Neuronal stem cell (in vitro differentiated cells): ENCODE results near the gene RNF208.

ENCODE experiments used
- DNase-seq: peaks from one replicate; pipeline ENCODE4 v3.0.0-alpha.2; 2013; ENCODE audit warnings: low spot score
- H2AFZ ChIP-seq: one replicate; pipeline ENCODE4 v1.6.1; 2013; ENCODE audit warnings: mild to moderate bottlenecking, low read length, inconsistent platforms
- H2AK5ac ChIP-seq: 2 replicates; pipeline ENCODE4 v1.6.1; 2013; ENCODE audit warnings: low read depth, mild to moderate bottlenecking, inconsistent platforms, low read length, moderate library complexity, mixed read lengths
- H2BK120ac ChIP-seq: 2 replicates; pipeline ENCODE4 v1.6.1; 2013; ENCODE audit warnings: low read depth, mild to moderate bottlenecking, inconsistent platforms, low read length, moderate library complexity, mixed read lengths
- H2BK12ac ChIP-seq: one replicate; pipeline ENCODE4 v1.6.1; 2013; ENCODE audit warnings: low read length, inconsistent platforms
- H2BK15ac ChIP-seq: 2 replicates; pipeline ENCODE4 v1.6.1; 2013; ENCODE audit warnings: mild to moderate bottlenecking, low read length, inconsistent platforms, mixed read lengths
- H2BK5ac ChIP-seq: one replicate; pipeline ENCODE4 v1.6.1; 2013; ENCODE audit warnings: inconsistent platforms, mild to moderate bottlenecking, low read length, moderate library complexity
- H3K14ac ChIP-seq: one replicate; pipeline ENCODE4 v1.6.1; 2013; ENCODE audit warnings: low read length, inconsistent platforms
- H3K18ac ChIP-seq: 2 replicates; pipeline ENCODE4 v1.6.1; 2013; ENCODE audit warnings: low read length, inconsistent platforms
- H3K23ac ChIP-seq: 2 replicates; pipeline ENCODE4 v1.6.1; 2013; ENCODE audit warnings: low read depth, mild to moderate bottlenecking, mixed read lengths, low read length, inconsistent platforms; ENCODE audit not compliant: poor library complexity
- H3K27ac ChIP-seq: replicated peaks from 3 replicates; pipeline ENCODE4 v1.5.1; 2013; ENCODE audit warnings: low read length, inconsistent platforms
- H3K27me3 ChIP-seq, 3 experiments: 2 replicates each; pipeline ENCODE4 v1.6.1; 2013; ENCODE audit warnings: low read length in 3 of 3, mild to moderate bottlenecking in 2 of 3, inconsistent platforms in 1 of 3, low read depth in 1 of 3, mixed read lengths in 1 of 3, moderate library complexity in 1 of 3; ENCODE audit not compliant: control insufficient read depth in 3 of 3, insufficient read depth in 3 of 3
- H3K36me3 ChIP-seq, 2 donors: replicated peaks in 1 of 2; 2 replicates each; pipeline ENCODE4 v1.6.1; 2013; ENCODE audit warnings: low read length in 2 of 2; ENCODE audit not compliant: control insufficient read depth in 2 of 2, insufficient read depth in 2 of 2
- H3K4ac ChIP-seq: 2 replicates; pipeline ENCODE4 v1.6.1; 2013; ENCODE audit warnings: inconsistent platforms, mild to moderate bottlenecking, low read length, moderate library complexity
- H3K4me1 ChIP-seq, 2 donors: 1 replicate in 1 of 2; 2 replicates in 1 of 2; pipeline ENCODE4 v1.6.1; 2013; ENCODE audit warnings: low read length in 2 of 2, low read depth in 1 of 2; ENCODE audit not compliant: control insufficient read depth in 2 of 2, insufficient read depth in 1 of 2
- H3K4me2 ChIP-seq: one replicate; pipeline ENCODE4 v1.6.1; 2013; ENCODE audit warnings: mild to moderate bottlenecking, low read length, inconsistent platforms; ENCODE audit not compliant: insufficient read depth, poor library complexity, severe bottlenecking
- H3K4me3 ChIP-seq, 2 donors: 2 replicates each; pipeline ENCODE4 v1.5.1; 2013; ENCODE audit warnings: low read length in 2 of 2, mild to moderate bottlenecking in 2 of 2, inconsistent platforms in 1 of 2, moderate library complexity in 1 of 2
- H3K79me1 ChIP-seq: one replicate; pipeline ENCODE4 v1.6.1; 2013; ENCODE audit warnings: low read depth, mild to moderate bottlenecking, inconsistent platforms, low read length, moderate library complexity
- H3K9ac ChIP-seq: one replicate; pipeline ENCODE4 v1.6.1; 2013; ENCODE audit warnings: mild to moderate bottlenecking, low read depth, low read length, inconsistent platforms; ENCODE audit not compliant: poor library complexity
- H3K9me3 ChIP-seq, 2 donors: replicated peaks in 1 of 2; 2 replicates each; pipeline versions ENCODE3 to v1.6.1; 2013; ENCODE audit warnings: low read length in 2 of 2, mild to moderate bottlenecking in 2 of 2, inconsistent platforms in 1 of 2, low read depth in 1 of 2, mixed read lengths in 1 of 2, moderate library complexity in 1 of 2; ENCODE audit not compliant: control insufficient read depth in 2 of 2, insufficient read depth in 1 of 2
- H4K8ac ChIP-seq: one replicate; pipeline ENCODE4 v1.6.1; 2013; ENCODE audit warnings: low read depth, mild to moderate bottlenecking, inconsistent platforms, low read length, moderate library complexity
- H4K91ac ChIP-seq: one replicate; pipeline ENCODE4 v1.6.1; 2013; ENCODE audit warnings: low read length, low read depth, mild to moderate bottlenecking, inconsistent platforms; ENCODE audit not compliant: poor library complexity
- WGBS, 2 donors: extraction: QIAGEN DNeasy Blood & Tissue Kit; methylation state at CpG; one replicate each; pipeline ENCODE4 v1.1.7; 2013; ENCODE audit warnings: missing lambda C conversion rate in 2 of 2, mixed read lengths in 1 of 2; ENCODE audit not compliant: insufficient read length in 2 of 2, insufficient replicate concordance in 1 of 2; ENCODE audit errors: extremely low coverage in 2 of 2; 5-methylcytosine and 5-hydroxymethylcytosine counted together

Gene RNF208

GRCh38 chr9:137198902-137199283 lies 23.1 kb downstream of the RNF208 start:
- H3K27ac ChIP-seq = no peak overlapping the region
- peak overlapping the region in 1 of 2 donors; percentile 71 for H3K4me3 ChIP-seq
- WGBS, 2 donors = no CpG with 5 or more reads among the region's 11 CpGs

GRCh38 chr9:137198051-137198901 lies 23.8 kb downstream of the RNF208 start:
- peak overlapping the region; percentile 71 for H2BK5ac ChIP-seq
- no peak for DNase-seq
- no peaks in the 10 kb centered on the region for H3K9me3 ChIP-seq
- H4K8ac ChIP-seq = no peak overlapping the region
- peaks cover 21 to 28% of the 10 kb centered on the region in 2 donors for H3K4me1 ChIP-seq
- no peak overlapping the region for H3K14ac ChIP-seq
- H3K27me3 ChIP-seq = no peaks in the 10 kb centered on the region
- H3K27ac ChIP-seq = no peak overlapping the region
- H2BK15ac ChIP-seq = no peak overlapping the region
- peak overlapping the region; percentile 8 for H3K23ac ChIP-seq
- H3K4ac ChIP-seq = no peak overlapping the region
- H2BK12ac ChIP-seq = peak overlapping the region; percentile 41
- no peak overlapping the region for H3K18ac ChIP-seq
- H4K91ac ChIP-seq = no peak overlapping the region
- no peak overlapping the region for H2BK120ac ChIP-seq
- H3K36me3 ChIP-seq = peaks cover 0 to 3% of the 10 kb centered on the region in 2 donors
- no CpG with 5 or more reads among the region's 19 CpGs for WGBS, 2 donors
- H2AK5ac ChIP-seq = peak overlapping the region; percentile 37
- H3K79me1 ChIP-seq = peaks cover 26% of the 10 kb centered on the region
- H3K4me3 ChIP-seq = peak overlapping the region in 1 of 2 donors; percentile 9
- no peak overlapping the region for H3K4me2 ChIP-seq
- H2AFZ ChIP-seq = no peak overlapping the region
- H3K9ac ChIP-seq = peak overlapping the region; percentile 60

More at GRCh38 chr9:137198902-137199283, 23.1 kb downstream of the RNF208 start:
- no peak overlapping the region for H4K91ac ChIP-seq
- H3K4me1 ChIP-seq = peaks cover 21 to 28% of the 10 kb centered on the region in 2 donors
- no peak overlapping the region for H3K4ac ChIP-seq
- H2BK5ac ChIP-seq = peak overlapping the region; percentile 71
- no peak for DNase-seq
- no peak overlapping the region for H4K8ac ChIP-seq
- H3K27me3 ChIP-seq = no peaks in the 10 kb centered on the region
- H2BK120ac ChIP-seq = no peak overlapping the region
- H2BK15ac ChIP-seq = no peak overlapping the region
- H3K4me2 ChIP-seq = no peak overlapping the region
- H3K36me3 ChIP-seq = peaks cover 0 to 8% of the 10 kb centered on the region in 2 donors
- peak overlapping the region; percentile 41 for H2BK12ac ChIP-seq
- H2AK5ac ChIP-seq = peak overlapping the region; percentile 37
- no peak overlapping the region for H3K18ac ChIP-seq
- no peaks in the 10 kb centered on the region for H3K9me3 ChIP-seq
- no peak overlapping the region for H2AFZ ChIP-seq
- H3K14ac ChIP-seq = peak overlapping the region; percentile 56
- peak overlapping the region; percentile 8 for H3K23ac ChIP-seq
- no peak overlapping the region for H3K9ac ChIP-seq
- H3K79me1 ChIP-seq = peaks cover 23% of the 10 kb centered on the region

GRCh38 chr9:137195525-137196220 lies 26.4 kb downstream of the RNF208 start:
- Histone ChIP-seq H2BK5ac (peak overlapping the region; percentile 48), H3K4me3 (no peak overlapping the region), H2AK5ac (no peak overlapping the region), H3K9me3 (peaks cover 0 to 1% of the 10 kb centered on the region in 2 donors), H2BK120ac (no peak overlapping the region), H4K91ac (no peak overlapping the region), H3K27me3 (no peaks in the 10 kb centered on the region), H3K4ac (no peak overlapping the region), H2BK12ac (no peak overlapping the region), H3K9ac (no peak overlapping the region), H3K14ac (no peak overlapping the region), H3K27ac (no peak overlapping the region), H3K18ac (no peak overlapping the region), H3K36me3 (peaks cover 2 to 18% of the 10 kb centered on the region in 2 donors), H3K4me1 (peaks cover 15 to 19% of the 10 kb centered on the region in 2 donors), H3K23ac (peak overlapping the region; percentile 73), H4K8ac (peak overlapping the region; percentile 17), H3K79me1 (peaks cover 31% of the 10 kb centered on the region), H2BK15ac (peak overlapping the region; percentile 21), H3K4me2 (no peak overlapping the region), H2AFZ (no peak overlapping the region)
- no peak for DNase-seq
- WGBS, 2 donors = no CpG with 5 or more reads among the region's 21 CpGs

- H3K23ac ChIP-seq = peak overlapping the region; percentile 65
- peaks cover 15 to 21% of the 10 kb centered on the region in 2 donors for H3K4me1 ChIP-seq
- DNase-seq = no peak
These were observed 27.1 kb downstream of the RNF208 start for GRCh38 chr9:137194909-137195308.

More at GRCh38 chr9:137194909-137195308, 27.1 kb downstream of the RNF208 start:
- no peak overlapping the region for H2BK5ac ChIP-seq
- H3K14ac ChIP-seq = no peak overlapping the region
- no peak overlapping the region for H3K4me2 ChIP-seq
- peak overlapping the region; percentile 21 for H2AK5ac ChIP-seq
- no peak overlapping the region for H3K18ac ChIP-seq
- H2AFZ ChIP-seq = no peak overlapping the region
- H3K79me1 ChIP-seq = peaks cover 31% of the 10 kb centered on the region
- H3K4me3 ChIP-seq = no peak overlapping the region
- H3K27ac ChIP-seq = no peak overlapping the region
- peaks cover 7 to 25% of the 10 kb centered on the region in 2 donors for H3K36me3 ChIP-seq
- H3K4ac ChIP-seq = no peak overlapping the region
- WGBS, 2 donors = no CpG with 5 or more reads among the region's 10 CpGs
- no peak overlapping the region for H2BK12ac ChIP-seq
- H2BK15ac ChIP-seq = no peak overlapping the region
- peak overlapping the region; percentile 87 for H2BK120ac ChIP-seq
- peak overlapping the region; percentile 44 for H3K9ac ChIP-seq
- H3K27me3 ChIP-seq = no peaks in the 10 kb centered on the region
- H3K9me3 ChIP-seq = peaks cover 0 to 1% of the 10 kb centered on the region in 2 donors
- no peak overlapping the region for H4K91ac ChIP-seq
- H4K8ac ChIP-seq = no peak overlapping the region
